ENCODE measurements around the gene NUSAP1. TPM values are rescaled to one million over a fixed set of nuclear protein-coding genes. Genes with fewer than 3 reads are reported as not detected.

Gene NUSAP1
- total and polyA plus RNA-seq, 4 donors = 4.6 to 149 (median 8.3) TPM

DNA sequence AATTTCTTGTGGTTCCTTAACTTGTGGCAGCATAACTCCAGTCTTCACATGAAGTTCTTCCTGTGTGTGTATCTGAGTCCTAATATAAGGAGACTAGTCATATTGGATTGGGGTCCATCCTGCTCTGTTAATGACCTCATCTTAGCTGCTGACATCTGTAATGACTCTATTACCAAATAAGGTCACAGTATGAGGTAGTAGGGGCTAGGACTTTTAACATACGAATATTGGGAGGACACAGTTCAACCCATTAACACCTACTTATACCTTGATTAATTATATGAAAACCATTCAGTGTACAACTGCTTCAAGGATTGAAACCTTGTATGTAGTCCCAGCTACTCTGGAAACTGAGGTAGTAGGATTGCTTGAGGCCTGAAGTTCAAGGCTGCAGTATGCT lies 44.2 kb upstream of the NUSAP1 start:
- Histone ChIP-seq H3K27me3 (ENCODE audit: control insufficient read depth in 4 of 4, insufficient read depth in 4 of 4, low read length in 3 of 4) (no peaks in the 10 kb centered on the region), H3K4me1 (ENCODE audit: control insufficient read depth in 4 of 4, insufficient read depth in 4 of 4, low read length in 3 of 4) (peaks cover 5 to 27% (median 14%) of the 10 kb centered on the region in 4 donors), H3K4me3 (ENCODE audit: low read depth in 1 of 3, low read length in 3 of 3) (no peak overlapping the region), H3K36me3 (ENCODE audit: control insufficient read depth in 4 of 4, insufficient read depth in 3 of 4, low read depth in 1 of 4, low read length in 3 of 4) (peaks cover 5 to 28% (median 18%) of the 10 kb centered on the region in 4 donors), H3K27ac (ENCODE audit: low read depth in 1 of 2, low read length in 2 of 2) (no peak overlapping the region), H3K9me3 (ENCODE audit: control insufficient read depth in 4 of 4, low read length in 3 of 4) (no peaks in the 10 kb centered on the region), H3K9ac (ENCODE audit: low read depth in 1 of 2, low read length in 2 of 2) (no peak overlapping the region)
- WGBS = 92% methylated on average over 1 of the region's 1 CpG
- no peak for DNase-seq (ENCODE audit: low spot score)
- TF ChIP-seq RXRA (IDR thresholded peaks at IDR 0.05) (no peak), NR2F2 (IDR thresholded peaks at IDR 0.05) (no peak), FOXA2 (IDR thresholded peaks at IDR 0.05) (no peak), YY1 (IDR thresholded peaks at IDR 0.05) (no peak), FOXA1 (IDR thresholded peaks at IDR 0.05) (no peak), RAD21 (IDR thresholded peaks at IDR 0.05) (no peak), GABPA (IDR thresholded peaks at IDR 0.05 in 1 of 2, conservative IDR thresholded peaks at IDR 0.05 in 1 of 2) (no peak), TAF1 (conservative IDR thresholded peaks at IDR 0.05) (no peak), SP1 (IDR thresholded peaks at IDR 0.05) (no peak), HNF4G (IDR thresholded peaks at IDR 0.05) (no peak)
- TF ChIP-seq, protein P1, sequence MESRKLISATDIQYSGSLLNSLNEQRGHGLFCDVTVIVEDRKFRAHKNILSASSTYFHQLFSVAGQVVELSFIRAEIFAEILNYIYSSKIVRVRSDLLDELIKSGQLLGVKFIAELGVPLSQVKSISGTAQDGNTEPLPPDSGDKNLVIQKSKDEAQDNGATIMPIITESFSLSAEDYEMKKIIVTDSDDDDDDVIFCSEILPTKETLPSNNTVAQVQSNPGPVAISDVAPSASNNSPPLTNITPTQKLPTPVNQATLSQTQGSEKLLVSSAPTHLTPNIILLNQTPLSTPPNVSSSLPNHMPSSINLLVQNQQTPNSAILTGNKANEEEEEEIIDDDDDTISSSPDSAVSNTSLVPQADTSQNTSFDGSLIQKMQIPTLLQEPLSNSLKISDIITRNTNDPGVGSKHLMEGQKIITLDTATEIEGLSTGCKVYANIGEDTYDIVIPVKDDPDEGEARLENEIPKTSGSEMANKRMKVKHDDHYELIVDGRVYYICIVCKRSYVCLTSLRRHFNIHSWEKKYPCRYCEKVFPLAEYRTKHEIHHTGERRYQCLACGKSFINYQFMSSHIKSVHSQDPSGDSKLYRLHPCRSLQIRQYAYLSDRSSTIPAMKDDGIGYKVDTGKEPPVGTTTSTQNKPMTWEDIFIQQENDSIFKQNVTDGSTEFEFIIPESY (IDR thresholded peaks at IDR 0.05) = no peak
- TF ChIP-seq, protein P2, sequence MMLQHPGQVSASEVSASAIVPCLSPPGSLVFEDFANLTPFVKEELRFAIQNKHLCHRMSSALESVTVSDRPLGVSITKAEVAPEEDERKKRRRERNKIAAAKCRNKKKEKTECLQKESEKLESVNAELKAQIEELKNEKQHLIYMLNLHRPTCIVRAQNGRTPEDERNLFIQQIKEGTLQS (IDR thresholded peaks at IDR 0.05) = no peak
- TF ChIP-seq, protein P3, sequence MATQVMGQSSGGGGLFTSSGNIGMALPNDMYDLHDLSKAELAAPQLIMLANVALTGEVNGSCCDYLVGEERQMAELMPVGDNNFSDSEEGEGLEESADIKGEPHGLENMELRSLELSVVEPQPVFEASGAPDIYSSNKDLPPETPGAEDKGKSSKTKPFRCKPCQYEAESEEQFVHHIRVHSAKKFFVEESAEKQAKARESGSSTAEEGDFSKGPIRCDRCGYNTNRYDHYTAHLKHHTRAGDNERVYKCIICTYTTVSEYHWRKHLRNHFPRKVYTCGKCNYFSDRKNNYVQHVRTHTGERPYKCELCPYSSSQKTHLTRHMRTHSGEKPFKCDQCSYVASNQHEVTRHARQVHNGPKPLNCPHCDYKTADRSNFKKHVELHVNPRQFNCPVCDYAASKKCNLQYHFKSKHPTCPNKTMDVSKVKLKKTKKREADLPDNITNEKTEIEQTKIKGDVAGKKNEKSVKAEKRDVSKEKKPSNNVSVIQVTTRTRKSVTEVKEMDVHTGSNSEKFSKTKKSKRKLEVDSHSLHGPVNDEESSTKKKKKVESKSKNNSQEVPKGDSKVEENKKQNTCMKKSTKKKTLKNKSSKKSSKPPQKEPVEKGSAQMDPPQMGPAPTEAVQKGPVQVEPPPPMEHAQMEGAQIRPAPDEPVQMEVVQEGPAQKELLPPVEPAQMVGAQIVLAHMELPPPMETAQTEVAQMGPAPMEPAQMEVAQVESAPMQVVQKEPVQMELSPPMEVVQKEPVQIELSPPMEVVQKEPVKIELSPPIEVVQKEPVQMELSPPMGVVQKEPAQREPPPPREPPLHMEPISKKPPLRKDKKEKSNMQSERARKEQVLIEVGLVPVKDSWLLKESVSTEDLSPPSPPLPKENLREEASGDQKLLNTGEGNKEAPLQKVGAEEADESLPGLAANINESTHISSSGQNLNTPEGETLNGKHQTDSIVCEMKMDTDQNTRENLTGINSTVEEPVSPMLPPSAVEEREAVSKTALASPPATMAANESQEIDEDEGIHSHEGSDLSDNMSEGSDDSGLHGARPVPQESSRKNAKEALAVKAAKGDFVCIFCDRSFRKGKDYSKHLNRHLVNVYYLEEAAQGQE (IDR thresholded peaks at IDR 0.05) = no peak
- TF ChIP-seq, protein P4, sequence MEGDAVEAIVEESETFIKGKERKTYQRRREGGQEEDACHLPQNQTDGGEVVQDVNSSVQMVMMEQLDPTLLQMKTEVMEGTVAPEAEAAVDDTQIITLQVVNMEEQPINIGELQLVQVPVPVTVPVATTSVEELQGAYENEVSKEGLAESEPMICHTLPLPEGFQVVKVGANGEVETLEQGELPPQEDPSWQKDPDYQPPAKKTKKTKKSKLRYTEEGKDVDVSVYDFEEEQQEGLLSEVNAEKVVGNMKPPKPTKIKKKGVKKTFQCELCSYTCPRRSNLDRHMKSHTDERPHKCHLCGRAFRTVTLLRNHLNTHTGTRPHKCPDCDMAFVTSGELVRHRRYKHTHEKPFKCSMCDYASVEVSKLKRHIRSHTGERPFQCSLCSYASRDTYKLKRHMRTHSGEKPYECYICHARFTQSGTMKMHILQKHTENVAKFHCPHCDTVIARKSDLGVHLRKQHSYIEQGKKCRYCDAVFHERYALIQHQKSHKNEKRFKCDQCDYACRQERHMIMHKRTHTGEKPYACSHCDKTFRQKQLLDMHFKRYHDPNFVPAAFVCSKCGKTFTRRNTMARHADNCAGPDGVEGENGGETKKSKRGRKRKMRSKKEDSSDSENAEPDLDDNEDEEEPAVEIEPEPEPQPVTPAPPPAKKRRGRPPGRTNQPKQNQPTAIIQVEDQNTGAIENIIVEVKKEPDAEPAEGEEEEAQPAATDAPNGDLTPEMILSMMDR (IDR thresholded peaks at IDR 0.05; ENCODE audit: low read depth, low read length, missing input control) = no peak

DNA sequence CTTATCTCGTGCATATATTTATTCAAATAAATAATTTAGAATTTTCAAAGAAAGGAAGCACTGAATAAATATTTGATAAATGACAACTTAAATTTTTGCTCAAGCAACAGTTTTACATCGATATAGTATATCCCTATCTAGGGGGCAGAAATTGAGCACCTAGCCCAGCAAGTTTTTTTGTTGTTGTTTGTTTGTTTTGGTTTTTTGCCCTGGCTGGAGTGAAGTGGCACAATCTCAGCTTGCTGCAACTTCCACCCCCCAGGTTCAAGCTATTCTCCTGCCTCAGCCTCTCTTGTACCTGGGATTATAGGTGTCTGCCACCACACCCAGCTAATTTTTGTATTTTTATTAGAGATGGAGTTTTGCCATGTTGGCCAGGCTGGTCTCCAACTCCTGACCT lies 42.7 kb upstream of the NUSAP1 start:
- no peak for DNase-seq (ENCODE audit: low spot score)
- Histone ChIP-seq H3K4me1 (ENCODE audit: control insufficient read depth in 4 of 4, insufficient read depth in 4 of 4, low read length in 3 of 4) (peaks cover 5 to 23% (median 14%) of the 10 kb centered on the region in 4 donors), H3K9ac (ENCODE audit: low read depth in 1 of 2, low read length in 2 of 2) (no peak overlapping the region), H3K27me3 (ENCODE audit: control insufficient read depth in 4 of 4, insufficient read depth in 4 of 4, low read length in 3 of 4) (no peaks in the 10 kb centered on the region), H3K9me3 (ENCODE audit: control insufficient read depth in 4 of 4, low read length in 3 of 4) (no peaks in the 10 kb centered on the region), H3K36me3 (ENCODE audit: control insufficient read depth in 4 of 4, insufficient read depth in 3 of 4, low read depth in 1 of 4, low read length in 3 of 4) (peaks cover 5 to 33% (median 19%) of the 10 kb centered on the region in 4 donors), H3K27ac (ENCODE audit: low read depth in 1 of 2, low read length in 2 of 2) (no peak overlapping the region), H3K4me3 (ENCODE audit: low read depth in 1 of 3, low read length in 3 of 3) (no peak overlapping the region)
- no peak for TF ChIP-seq FOXA2 (IDR thresholded peaks at IDR 0.05)
- no peak for TF ChIP-seq HNF4G (IDR thresholded peaks at IDR 0.05)
- no peak for TF ChIP-seq RAD21 (IDR thresholded peaks at IDR 0.05)
- no peak for TF ChIP-seq YY1 (IDR thresholded peaks at IDR 0.05)
- TF ChIP-seq TAF1 (conservative IDR thresholded peaks at IDR 0.05) = no peak
- no peak for TF ChIP-seq HNF4A (conservative IDR thresholded peaks at IDR 0.05)
- TF ChIP-seq, protein P3 (IDR thresholded peaks at IDR 0.05) = no peak
- TF ChIP-seq, protein P4 (IDR thresholded peaks at IDR 0.05; ENCODE audit: low read depth, low read length, missing input control) = no peak
- TF ChIP-seq, protein P2 (IDR thresholded peaks at IDR 0.05) = no peak
- no peak for TF ChIP-seq GABPA (IDR thresholded peaks at IDR 0.05 in 1 of 2, conservative IDR thresholded peaks at IDR 0.05 in 1 of 2)
- no peak for TF ChIP-seq NR2F2 (IDR thresholded peaks at IDR 0.05)
- TF ChIP-seq RXRA (IDR thresholded peaks at IDR 0.05) = no peak
- TF ChIP-seq EGR1 (IDR thresholded peaks at IDR 0.05; ENCODE audit: low read depth in 2 of 2) = no peak
- 37% methylated on average over 2 of the region's 2 CpGs for WGBS

Data from liver (tissue), 9 donors.